NT2/D1 (cell line): Measurements from ENCODE around the gene DUSP16.
"Not testable (repeated sequence)": the region's sequence is repeated elsewhere in the genome, so short reads cannot be mapped to it uniquely, and the experiment has no call there.

Experiments used
- DNase-seq: peaks from one replicate; pipeline ENCODE4 v3.0.0-alpha.2; 2011; ENCODE audit warnings: low read depth, low spot score
- H3K27me3 ChIP-seq: 2 replicates; pipeline ENCODE4 v1.6.0; 2011; ENCODE audit warnings: mild to moderate bottlenecking; ENCODE audit not compliant: insufficient read length, insufficient read depth
- H3K36me3 ChIP-seq: 2 replicates; pipeline ENCODE4 v1.6.1; 2011; ENCODE audit warnings: mild to moderate bottlenecking, low read length, mixed read lengths; ENCODE audit not compliant: insufficient read depth, insufficient read length
- H3K4me1 ChIP-seq: 2 replicates; pipeline ENCODE4 v1.5.1; 2011; ENCODE audit not compliant: insufficient read depth, insufficient read length
- H3K4me3 ChIP-seq: 2 replicates; pipeline ENCODE4 v1.5.1; 2011; ENCODE audit warnings: low read depth; ENCODE audit not compliant: insufficient read length
- H3K9ac ChIP-seq: 2 replicates; pipeline ENCODE4 v1.6.0; 2011; ENCODE audit warnings: low read depth; ENCODE audit not compliant: insufficient read length
- H3K9me3 ChIP-seq: 2 replicates; pipeline ENCODE4 v1.5.1; 2011; ENCODE audit warnings: mild to moderate bottlenecking, low read length; ENCODE audit not compliant: insufficient read depth
- SUZ12 ChIP-seq: IDR thresholded peaks from 2 replicates; pipeline ENCODE4 v1.6.1; 2011; ENCODE audit not compliant: insufficient read length, insufficient read depth; ENCODE audit errors: extremely low read depth
- YY1 ChIP-seq: IDR thresholded peaks from 2 replicates; pipeline ENCODE4 v1.6.1; 2011; ENCODE audit not compliant: insufficient read length, insufficient read depth
- ZNF274 ChIP-seq: IDR thresholded peaks from 2 replicates; pipeline ENCODE4 v1.6.1; 2011; ENCODE audit warnings: mild to moderate bottlenecking, low read depth, low read length

DUSP16 gene

DNA sequence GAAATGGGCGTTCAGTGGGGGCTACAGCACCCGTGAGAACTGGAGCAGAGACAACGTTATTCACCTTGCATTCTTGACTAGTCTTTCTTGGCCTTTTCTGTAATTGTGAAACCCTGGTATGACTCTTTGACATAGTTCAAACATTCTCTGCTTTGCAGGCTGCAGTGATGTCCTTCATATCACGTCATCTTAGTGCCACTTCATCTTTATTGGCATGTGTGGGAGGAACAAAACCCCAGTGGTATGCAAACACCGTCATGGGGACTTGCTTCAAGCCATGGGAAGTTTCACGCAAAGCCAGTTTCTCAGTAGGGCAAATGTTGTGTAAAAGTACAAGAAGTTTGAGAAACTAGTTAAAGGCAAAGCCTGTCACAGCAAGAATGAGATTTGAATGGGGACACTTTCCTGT, 20.2 kb upstream of the DUSP16 start:
- TF ChIP-seq ZNF274 (no peak), SUZ12 (no peak), YY1 (no peak)
- Histone ChIP-seq H3K4me1 (no peaks in the 10 kb centered on the region), H3K4me3 (no peak overlapping the region), H3K27me3 (no peaks in the 10 kb centered on the region), H3K9me3 (no peaks in the 10 kb centered on the region), H3K36me3 (no peaks in the 10 kb centered on the region), H3K9ac (no peak overlapping the region)
- DNase-seq: no peak

GRCh38 chr12:12582193-12582881, 19.7 kb upstream of the DUSP16 start:
- Histone ChIP-seq H3K27me3 (no peaks in the 10 kb centered on the region), H3K9ac (no peak overlapping the region)

GRCh38 chr12:12580716-12581115, 18.1 kb upstream of the DUSP16 start:
- not testable (repeated sequence) for H3K9ac ChIP-seq, H3K9me3 ChIP-seq, H3K36me3 ChIP-seq, H3K4me3 ChIP-seq, H3K27me3 ChIP-seq, H3K4me1 ChIP-seq, DNase-seq

More at GRCh38 chr12:12582193-12582881, 19.7 kb upstream of the DUSP16 start:
- Histone ChIP-seq H3K4me3 (no peak overlapping the region), H3K4me1 (no peaks in the 10 kb centered on the region), H3K36me3 (no peaks in the 10 kb centered on the region), H3K9me3 (no peaks in the 10 kb centered on the region)
- DNase-seq: no peak
- TF ChIP-seq ZNF274: no peak
- TF ChIP-seq YY1: no peak
- no peak for TF ChIP-seq SUZ12

GRCh38 chr12:12577786-12578185, 15.1 kb upstream of the DUSP16 start:
- DNase-seq: no peak
- Histone ChIP-seq H3K27me3 (no peaks in the 10 kb centered on the region), H3K9ac (no peak overlapping the region), H3K4me3 (no peak overlapping the region), H3K4me1 (no peaks in the 10 kb centered on the region), H3K36me3 (no peaks in the 10 kb centered on the region), H3K9me3 (no peaks in the 10 kb centered on the region)
- TF ChIP-seq SUZ12 (no peak), ZNF274 (no peak), YY1 (no peak)

- no peak overlapping the region for H3K4me3 ChIP-seq
- H3K9ac ChIP-seq: no peak overlapping the region
- H3K9me3 ChIP-seq: 0 out of 2 replicates have a peak, but pooled peaks cover 1% of the 10 kb centered on the region
- TF ChIP-seq SUZ12 (no peak), ZNF274 (no peak), YY1 (no peak)
- no peaks in the 10 kb centered on the region for H3K4me1 ChIP-seq
- DNase-seq: no peak
- H3K36me3 ChIP-seq: no peaks in the 10 kb centered on the region
- H3K27me3 ChIP-seq: no peaks in the 10 kb centered on the region
These were observed 10.0 kb upstream of the DUSP16 start for GRCh38 chr12:12572659-12573058.

GRCh38 chr12:12565971-12566370, 3.3 kb upstream of the DUSP16 start:
- not testable (repeated sequence) for H3K27me3 ChIP-seq, H3K9ac ChIP-seq, H3K36me3 ChIP-seq, DNase-seq, H3K4me3 ChIP-seq, H3K4me1 ChIP-seq
- H3K9me3 ChIP-seq: peaks cover 23% of the 10 kb centered on the region

- no peak overlapping the region for H3K9ac ChIP-seq
- no peak overlapping the region for H3K4me3 ChIP-seq
- no peak for DNase-seq
- TF ChIP-seq SUZ12: no peak
- no peak for TF ChIP-seq YY1
- no peak for TF ChIP-seq ZNF274
- no peaks in the 10 kb centered on the region for H3K36me3 ChIP-seq
- no peaks in the 10 kb centered on the region for H3K27me3 ChIP-seq
- peaks cover 2% of the 10 kb centered on the region for H3K4me1 ChIP-seq
- peaks cover 23% of the 10 kb centered on the region for H3K9me3 ChIP-seq
These were observed 2.2 kb upstream of the DUSP16 start for GRCh38 chr12:12564911-12565310.
